Heart left ventricle (tissue), 16 donors: Measurements from ENCODE around the gene TBC1D5. TPM values are rescaled to one million over a fixed set of nuclear protein-coding genes. Genes with fewer than 3 reads are reported as not detected.
"Not testable (repeated sequence)": the region's sequence is repeated elsewhere in the genome, so short reads cannot be mapped to it uniquely, and the experiment has no call there.

Experiments used
- ATAC-seq, 4 donors: fragments of 200-7000 bp; cut with Tn5 transposase; one replicate each; pipeline ENCODE4 v1.9.1; 2020 to 2022; ENCODE audit warnings: moderate library complexity in 4 of 4, mild to moderate bottlenecking in 3 of 4, moderate number of reproducible peaks in 1 of 4
- DNase-seq, 5 donors: peaks; one replicate each; pipeline ENCODE4 v3.0.0-alpha.2; 2020
- H3K27ac ChIP-seq, 12 donors: fragments of 200-600 bp; sonication (generic) in 4 of 12; one replicate each; pipeline versions ENCODE4 v1.5.0 to v1.8.0; 2016 to 2022; ENCODE audit warnings: mild to moderate bottlenecking in 2 of 12
- H3K27me3 ChIP-seq, 9 donors: fragments of 200-600 bp; sonication (generic) in 2 of 9; one replicate each; pipeline versions ENCODE4 v1.5.1 to v1.8.0; 2016 to 2022; ENCODE audit warnings: mild to moderate bottlenecking in 3 of 9
- H3K36me3 ChIP-seq, 9 donors: fragments of 200-600 bp; sonication (generic) in 2 of 9; one replicate each; pipeline versions ENCODE4 v1.5.0 to v1.8.0; 2018 to 2022; ENCODE audit warnings: mild to moderate bottlenecking in 2 of 9
- H3K4me1 ChIP-seq, 12 donors: fragments of 200-600 bp; sonication (generic) in 4 of 12; one replicate each; pipeline versions ENCODE4 v1.5.0 to v1.8.0; 2016 to 2022; ENCODE audit warnings: mild to moderate bottlenecking in 3 of 12
- H3K4me3 ChIP-seq, 12 donors: fragments of 200-600 bp; sonication (generic) in 4 of 12; one replicate each; pipeline versions ENCODE4 v1.5.0 to v1.8.0; 2017 to 2022; ENCODE audit warnings: mild to moderate bottlenecking in 9 of 12, moderate library complexity in 4 of 12
- H3K9me3 ChIP-seq, 12 donors: fragments of 200-600 bp; sonication (generic) in 4 of 12; one replicate each; pipeline versions ENCODE4 v1.5.0 to v1.8.0; 2016 to 2022; ENCODE audit warnings: mild to moderate bottlenecking in 1 of 12
- CTCF ChIP-seq, 12 donors: fragments of 200-600 bp; sonication (generic) in 4 of 12; IDR thresholded peaks; one replicate each; pipeline versions ENCODE4 v1.5.0 to v1.8.0; 2018 to 2022; ENCODE audit warnings: antibody characterized with exemption in 12 of 12, mild to moderate bottlenecking in 5 of 12
- POLR2A ChIP-seq, 2 donors: fragments of 450-650 bp; IDR thresholded peaks; one replicate each; pipeline ENCODE4 v1.6.1; 2017; ENCODE audit warnings: antibody characterized with exemption in 2 of 2, mild to moderate bottlenecking in 2 of 2, moderate library complexity in 2 of 2
- WGBS, 4 donors: extraction: QIAGEN DNeasy Blood & Tissue Kit in 2 of 4; methylation state at CpG; one replicate each; pipeline versions ENCODE4 v1.1.5 to v1.1.7; 2013 to 2018; 5-methylcytosine and 5-hydroxymethylcytosine counted together
- intact Hi-C, 10 donors: fragments of 100-400 bp; cut with DNase I; formaldehyde crosslinking; loops; one replicate each; pipeline versions ENCODE4 v1.11.1 to v1.14.2; 2022
- polyA plus RNA-seq, 2 donors: library from polyadenylated mRNA; stranded (reverse); fragments of 200-250 nt; gene quantifications; one replicate each; pipeline ENCODE4 v1.2.3, GENCODE V29; 2013
- total RNA-seq, 9 donors: library from RNA; depleted of rRNA in 2 of 9; stranded (reverse); fragments of >200 nt in 2 of 9; fragmentation: NEBNext Ultra II Directional in 3 of 9; extraction: Animal tissue kit (Norgen Biotek cat#: 25700) in 3 of 9; gene quantifications; one replicate each; pipeline versions ENCODE4 v1.1.0 to v1.2.4, GENCODE V29; 2016 to 2023
- donor health status: ischemic (EF 13 %, LVEDD 7.1; RV severe dilation, severe dysfunction).
- donor health status: healthy with polysubstance abuse.
- donor health status: DM: no; HTN: yes; CAD: no.
- donor health status: DM: no; HTN: no; CAD: no.
- donor health status: ischemic (EF 25% LVEDD 6.9; RV normal size, moderate dysfunction).
- donor health status: ischemic (EF 25% LVEDD 5.7; RV mildly dilated, moderate dysfunction).
- donor health status: healthy.
- donor health status: DM: yes; HTN: yes; CAD: no.
- donor health status: ischemic (EF 35%, LVEDD 5.7; RV mildly dilated, moderate dysfunction).
- donor health status: nonischemic (EF 11% LVEDD 7.7; RV severe dilation, severe dysfunction).
- donor health status: DM: yes; HTN: yes; CAD: no.
- donor health status: PGD.
- donor health status: ischemic (EF 29% LVEDD 5.4; RV normal size, mild dysfunction).
- donor health status: nonischemic (EF 23%, LVEDD 6.1; RV moderate dilation, normal function).

The TBC1D5 gene
- total and polyA plus RNA-seq, 11 donors: 5.8 to 48.3 (median 31.1) TPM

DNA sequence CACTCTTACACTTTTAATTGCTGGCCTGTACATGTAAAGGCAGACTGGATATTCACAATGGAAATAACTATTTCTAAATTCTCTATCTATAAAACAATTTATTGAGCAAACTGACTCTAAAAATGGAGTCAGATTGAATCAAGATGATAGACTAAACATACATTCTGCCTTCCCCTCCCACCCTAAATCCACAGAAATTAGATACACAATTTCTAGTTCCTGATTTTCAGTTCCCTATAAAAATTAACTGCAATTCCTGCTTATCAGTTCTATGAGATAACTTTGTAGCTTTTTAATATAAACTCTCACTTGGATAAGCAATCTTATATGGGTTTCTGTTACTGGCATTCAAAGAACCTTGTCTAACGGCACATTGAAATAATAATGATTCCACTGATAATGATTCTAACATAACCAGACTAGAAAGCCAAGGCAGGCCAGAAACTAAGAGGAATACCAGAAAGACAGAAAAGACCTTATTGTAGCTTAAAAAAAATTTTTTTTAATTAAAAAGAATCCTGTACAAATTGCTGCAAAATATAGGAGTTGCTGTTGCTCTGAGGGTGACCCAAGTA is 33.1 kb downstream of the TBC1D5 start:
- Histone ChIP-seq H3K27ac (no peak overlapping the region), H3K9me3 (peaks cover 0 to 11% (median 4%) of the 10 kb centered on the region in 12 donors), H3K4me3 (no peak overlapping the region), H3K27me3 (no peaks in the 10 kb centered on the region), H3K4me1 (peaks cover 0 to 19% (median 0%) of the 10 kb centered on the region in 12 donors), H3K36me3 (peaks cover 0 to 7% (median 0%) of the 10 kb centered on the region in 9 donors)
- DNase-seq: no peak
- no peak for ATAC-seq
- intact Hi-C loops: no loop called here
- 58 to 67% (median 60%) methylated on average over 1 of the region's 1 CpG for WGBS, 4 donors
- TF ChIP-seq POLR2A (IDR thresholded peaks at IDR 0.05) (no peak), CTCF (IDR thresholded peaks at IDR 0.05) (no peak)

GRCh38 chr3:17707813-17708543 is 34.5 kb downstream of the TBC1D5 start:
- H3K9me3 ChIP-seq: no peaks in the 10 kb centered on the region
- no peaks in the 10 kb centered on the region for H3K36me3 ChIP-seq
- 54 to 82% (median 69%) methylated on average over 4 of the region's 4 CpGs for WGBS, 4 donors
- H3K27ac ChIP-seq: no peak overlapping the region
- peaks cover 0 to 19% (median 0%) of the 10 kb centered on the region in 12 donors for H3K4me1 ChIP-seq
- no peaks in the 10 kb centered on the region for H3K27me3 ChIP-seq
- intact Hi-C loops: no loop called here
- TF ChIP-seq POLR2A (IDR thresholded peaks at IDR 0.05) (no peak), CTCF (IDR thresholded peaks at IDR 0.05) (no peak)
- H3K4me3 ChIP-seq: no peak overlapping the region
- ATAC-seq: no peak
- no peak for DNase-seq

GRCh38 chr3:17705991-17706390 is 36.4 kb downstream of the TBC1D5 start:
- H3K36me3 ChIP-seq, H3K27ac ChIP-seq, H3K4me3 ChIP-seq, H3K9me3 ChIP-seq, H3K27me3 ChIP-seq, ATAC-seq, DNase-seq, intact Hi-C loops: not testable (repeated sequence)
- 98 to 99% (median 99%) methylated on average over 15 of the region's 15 CpGs for WGBS, 4 donors
- H3K4me1 ChIP-seq: peaks cover 0 to 19% (median 0%) of the 10 kb centered on the region in 12 donors

DNA sequence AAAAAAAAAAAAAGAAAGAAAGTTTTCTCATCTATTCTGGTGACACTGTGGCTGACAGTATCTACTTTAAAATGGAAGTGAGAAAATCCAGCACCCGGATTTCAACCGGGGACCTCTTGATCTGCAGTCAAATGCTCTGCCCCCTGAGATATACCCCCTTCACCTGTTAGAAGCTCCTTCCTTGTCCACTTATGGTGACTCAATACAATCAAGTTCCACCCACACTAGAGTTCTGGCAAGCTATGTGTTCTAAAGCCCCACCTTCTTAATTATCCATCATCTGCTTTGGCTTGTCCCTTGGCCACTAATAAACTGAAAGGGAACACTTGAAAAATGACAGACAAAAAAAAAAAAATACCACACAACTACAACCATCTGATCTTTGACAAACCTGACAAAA is 42.6 kb downstream of the TBC1D5 start:
- H3K9me3 ChIP-seq, DNase-seq, H3K27ac ChIP-seq, H3K4me1 ChIP-seq, H3K4me3 ChIP-seq, intact Hi-C loops, ATAC-seq, H3K36me3 ChIP-seq, H3K27me3 ChIP-seq: not testable (repeated sequence)
- WGBS, 4 donors: 92 to 97% (median 96%) methylated on average over 2 of the region's 2 CpGs

GRCh38 chr3:17695665-17696064 is 46.8 kb downstream of the TBC1D5 start:
- WGBS, 4 donors: 95 to 100% (median 97%) methylated on average over 2 of the region's 2 CpGs
- H3K36me3 ChIP-seq, H3K27ac ChIP-seq, DNase-seq, ATAC-seq, H3K4me3 ChIP-seq, intact Hi-C loops, H3K27me3 ChIP-seq, H3K4me1 ChIP-seq: not testable (repeated sequence)
- H3K9me3 ChIP-seq: peaks cover 0 to 10% (median 0%) of the 10 kb centered on the region in 12 donors

DNA sequence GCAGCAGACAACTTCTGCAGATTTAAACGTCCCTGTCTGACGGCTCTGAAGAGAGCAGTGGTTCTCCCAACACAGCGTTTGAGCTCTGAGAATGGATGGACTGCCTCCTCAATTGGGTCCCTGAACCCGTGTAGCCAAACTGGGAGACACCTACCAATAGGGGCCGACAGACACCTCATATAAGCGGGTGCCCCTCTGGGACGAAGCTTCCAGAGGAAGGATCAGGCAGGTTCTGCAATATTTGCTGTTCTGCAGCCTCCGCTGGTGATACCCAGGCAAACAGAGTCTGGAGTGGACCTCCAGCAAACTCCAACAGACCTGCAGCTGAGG is 48.8 kb downstream of the TBC1D5 start:
- peaks cover 0 to 10% (median 0%) of the 10 kb centered on the region in 12 donors for H3K9me3 ChIP-seq
- H3K27me3 ChIP-seq, intact Hi-C loops, DNase-seq, H3K36me3 ChIP-seq, H3K27ac ChIP-seq, H3K4me1 ChIP-seq, ATAC-seq, H3K4me3 ChIP-seq: not testable (repeated sequence)
- 86 to 96% (median 95%) methylated on average over 7 to 8 of the region's 8 CpGs for WGBS, 4 donors

DNA sequence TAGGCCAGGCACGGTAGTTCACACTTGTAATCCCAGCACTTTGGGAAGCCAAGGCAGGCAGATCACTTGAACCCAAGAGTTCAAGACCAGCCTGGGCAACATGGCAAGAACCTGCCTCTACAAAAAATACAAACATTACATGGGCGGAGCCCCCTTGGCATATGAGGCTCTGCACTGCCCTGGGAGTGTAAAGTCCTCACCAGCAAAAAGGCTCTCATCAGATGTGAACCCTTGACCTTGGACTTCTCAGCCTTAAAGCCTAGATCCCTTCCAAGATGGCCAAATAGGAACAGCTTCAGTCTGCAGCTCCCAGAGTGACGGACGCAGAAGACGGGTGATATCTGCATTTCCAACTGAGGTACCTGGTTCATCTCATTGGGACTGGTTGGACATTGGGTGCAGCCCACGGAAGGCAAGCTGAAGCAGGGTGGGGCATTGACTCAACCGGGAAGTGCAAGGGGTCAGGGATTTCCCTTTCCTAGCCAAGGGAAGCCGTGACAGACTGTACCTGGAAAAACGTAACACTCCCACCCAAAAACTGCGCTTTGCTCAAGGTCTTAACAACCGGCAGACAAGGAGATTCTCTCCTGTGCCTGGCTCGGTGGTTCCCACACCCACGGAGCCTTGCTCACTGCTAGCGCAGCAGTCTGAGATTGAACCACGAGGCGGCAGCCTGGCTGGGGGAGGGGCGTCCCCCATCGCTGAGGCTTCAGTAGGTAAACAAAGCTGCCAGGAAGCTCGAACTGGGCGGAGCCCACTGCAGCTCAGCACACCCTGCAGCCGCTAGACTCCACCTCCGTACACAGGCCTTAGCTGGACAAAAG is 49.4 kb downstream of the TBC1D5 start:
- ATAC-seq, H3K27me3 ChIP-seq, intact Hi-C loops, H3K27ac ChIP-seq, DNase-seq, H3K36me3 ChIP-seq, H3K4me3 ChIP-seq, H3K4me1 ChIP-seq: not testable (repeated sequence)
- peaks cover 0 to 10% (median 0%) of the 10 kb centered on the region in 12 donors for H3K9me3 ChIP-seq
- WGBS, 4 donors: 91 to 96% (median 94%) methylated on average over 22 of the region's 22 CpGs
